WI38 (cell line): ENCODE measurements around the gene ARRDC5.
"Not testable (repeated sequence)": the region's sequence is repeated elsewhere in the genome, so short reads cannot be mapped to it uniquely, and the experiment has no call there.

Experiments
- H3K4me3 ChIP-seq: 2 replicates; pipeline ENCODE4 v1.5.1; 2011; ENCODE audit warnings: low read depth, mild to moderate bottlenecking, control low read depth, low read length
- CTCF ChIP-seq: IDR thresholded peaks from 2 replicates; pipeline ENCODE4 v1.5.1; 2012; ENCODE audit warnings: low read depth, mild to moderate bottlenecking, control low read depth, low read length

ARRDC5 gene

GRCh38 chr19:4902796-4903195, at the start of gene ARRDC5:
Gene ARRDC5, minus strand, starts transcription at chr19:4902896. Its CDS starts 71 bp downstream, at chr19:4902825.
- no peak within 1 kb of the TSS for H3K4me3 ChIP-seq
- TF ChIP-seq CTCF: no peak

- TF ChIP-seq CTCF: no peak
- H3K4me3 ChIP-seq: no peak overlapping the region
Measured at GRCh38 chr19:4951656-4952055, 49.0 kb upstream of the ARRDC5 start.

GRCh38 chr19:4950650-4951049, 48.0 kb upstream of the ARRDC5 start:
- not testable (repeated sequence) for H3K4me3 ChIP-seq

- H3K4me3 ChIP-seq: not testable (repeated sequence)
Measured at GRCh38 chr19:4941638-4942169, 39.0 kb upstream of the ARRDC5 start.

- no peak overlapping the region for H3K4me3 ChIP-seq
- no peak for TF ChIP-seq CTCF
Measured at GRCh38 chr19:4939466-4939865, 36.8 kb upstream of the ARRDC5 start.

- H3K4me3 ChIP-seq: not testable (repeated sequence)
Measured at GRCh38 chr19:4938461-4938860, 35.8 kb upstream of the ARRDC5 start.

- no peak overlapping the region for H3K4me3 ChIP-seq
- TF ChIP-seq CTCF: no peak
Measured at GRCh38 chr19:4937060-4937459, 34.4 kb upstream of the ARRDC5 start.

GRCh38 chr19:4935444-4935843, 32.7 kb upstream of the ARRDC5 start:
- H3K4me3 ChIP-seq: no peak overlapping the region
- TF ChIP-seq CTCF: no peak

- H3K4me3 ChIP-seq: no peak overlapping the region
- no peak for TF ChIP-seq CTCF
Measured at GRCh38 chr19:4933528-4933927, 30.8 kb upstream of the ARRDC5 start.
